ENCODE data around the gene GDF7. TPM values are rescaled to one million over a fixed set of nuclear protein-coding genes. Genes with fewer than 3 reads are reported as not detected.

GDF7 gene
- total and polyA plus RNA-seq, 10 of the 15 experiments (the other 5 are each of a cell fraction or from before 2014, with no cell fraction given): 0.02 to 0.11 (median 0.04) TPM; not detected in 1

DNA sequence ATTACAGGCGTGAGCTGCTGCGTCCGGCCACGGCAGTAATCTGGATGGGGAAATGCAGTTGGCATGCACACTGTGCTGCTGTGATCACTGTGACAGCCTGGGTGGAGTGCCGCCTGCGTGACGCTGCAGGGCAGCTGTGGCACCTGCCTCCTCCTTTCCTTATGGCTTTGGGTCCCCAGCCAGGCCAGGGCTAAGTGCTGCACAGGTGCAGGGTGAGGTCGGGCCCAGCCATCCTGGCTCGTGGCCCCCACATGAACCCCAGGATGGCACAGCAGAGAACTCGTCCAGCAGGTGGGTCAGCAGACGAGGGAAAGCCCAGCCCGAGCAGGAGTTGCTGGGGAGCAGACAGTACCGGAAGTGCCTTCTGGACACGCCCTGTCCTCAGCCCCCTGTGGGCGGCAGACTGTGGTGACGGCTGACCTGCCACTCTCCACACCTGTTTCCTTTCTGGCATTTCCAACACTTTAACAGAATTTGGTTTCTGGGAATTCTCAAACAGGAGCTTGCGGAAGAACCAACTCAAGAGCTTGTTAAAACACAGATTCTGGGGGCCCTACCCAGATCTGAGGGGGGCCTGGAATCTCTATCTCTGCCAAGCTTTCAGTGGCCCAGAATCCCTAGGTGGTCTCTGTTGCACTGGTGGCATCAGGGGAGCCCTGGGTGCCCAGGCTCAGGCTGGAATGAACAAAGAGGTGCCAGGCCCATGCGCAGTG is 33.0 kb upstream of the GDF7 start:
- ATAC-seq (no peak), DNase-seq (ENCODE audit: low read depth, low spot score) (no peak), FAIRE-seq (no peak)
- Histone ChIP-seq H3K27me3 (replicated peaks in 1 of 2; ENCODE audit: control insufficient read depth in 2 of 2, insufficient read depth in 2 of 2, low read length in 1 of 2) (no peaks in the 10 kb centered on the region), H4K20me1 (ENCODE audit: control insufficient read depth, insufficient read depth) (no peaks in the 10 kb centered on the region), H3K79me2 (ENCODE audit: control insufficient read depth, insufficient read depth, low read length) (no peaks in the 10 kb centered on the region), H2AFZ (ENCODE audit: control insufficient read depth, low read depth, low read length) (no peak overlapping the region), H3K27ac (ENCODE audit: control insufficient read depth, insufficient read depth) (no peak overlapping the region), H3K4me2 (ENCODE audit: control insufficient read depth, insufficient read depth) (no peak overlapping the region), H3K4me1 (ENCODE audit: control insufficient read depth, insufficient read depth, low read length) (peaks cover 17% of the 10 kb centered on the region), H3K36me3 (ENCODE audit: control insufficient read depth in 2 of 2, insufficient read depth in 2 of 2, low read length in 1 of 2) (no peaks in the 10 kb centered on the region; a peak in 1 of 4 replicates), H3K9ac (ENCODE audit: control insufficient read depth, insufficient read depth, low read length) (no peak overlapping the region), H3K9me3 (replicated peaks; ENCODE audit: control insufficient read depth, insufficient read depth, low read length) (no peaks in the 10 kb centered on the region), H3K4me3 (no peak overlapping the region)
- ChIA-PET POLR2A (interaction anchor here (1.2 to 3.3 kb wide), 3 partner anchors 38 to 194 kb away, joined by 4 to 13 read pairs (median 6); no protein-coding TSS in a partner anchor), RAD21 (ENCODE audit: unreplicated experiment) (interaction anchor here (0.9 to 6.3 kb wide), 8 partner anchors 17 to 222 kb away, joined by 3 to 107 read pairs (median 8); partner anchors contain the start of genes HS1BP3 and RHOB), SMC1A (ENCODE audit: uncharacterized antibody, unreplicated experiment) (interaction anchor here (0.9 to 6.0 kb wide), 18 partner anchors 9 to 251 kb away, joined by 3 to 56 read pairs (median 4); partner anchors contain the start of gene RHOB), CTCF (interaction anchor here (0.7 to 7.9 kb wide), 19 partner anchors 9 to 308 kb away, joined by 3 to 119 read pairs (median 3); partner anchors contain the start of genes HS1BP3 and RHOB)
- no TSS peak for BruUV-seq (replicated peaks)
- intact Hi-C loops (cut with micrococcal nuclease; ENCODE audit: unreplicated experiment) (no loop called here), in situ Hi-C loops (cut with MboI) (no loop called here)
- TF ChIP-seq PAX5 (IDR thresholded peaks at IDR 0.05; ENCODE audit: borderline replicate concordance, low read depth, low read length): no peak
- TF ChIP-seq, protein P1, sequence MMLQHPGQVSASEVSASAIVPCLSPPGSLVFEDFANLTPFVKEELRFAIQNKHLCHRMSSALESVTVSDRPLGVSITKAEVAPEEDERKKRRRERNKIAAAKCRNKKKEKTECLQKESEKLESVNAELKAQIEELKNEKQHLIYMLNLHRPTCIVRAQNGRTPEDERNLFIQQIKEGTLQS (IDR thresholded peaks at IDR 0.05; ENCODE audit: borderline replicate concordance, extremely low read depth, low read depth, low read length): no peak
- TF ChIP-seq RAD51 (IDR thresholded peaks at IDR 0.05): no peak
- 85% methylated on average over 18 of the region's 18 CpGs for WGBS (ENCODE audit: insufficient coverage, insufficient replicate concordance, low lambda C conversion rate, missing lambda C conversion rate)
